ENCODE data around the gene KRT13.

GRCh38 chr17:41504246-41504977, 1.0 kb downstream of the KRT13 start:
- TF ChIP-seq CTCF (IDR thresholded peaks at IDR 0.05; ENCODE audit: low read depth, low read length, poor library complexity, severe bottlenecking) (no peak), EZH2phosphoT487 (IDR thresholded peaks at IDR 0.05; ENCODE audit: borderline replicate concordance, low read length) (no peak)

Measured in DOHH2 (cell line).